ENCODE results near the gene TRIM29. TPM values are rescaled to one million over a fixed set of nuclear protein-coding genes. Genes with fewer than 3 reads are reported as not detected.

Gene TRIM29
- total RNA-seq, 1 experiment from 2014 or later = not detected

- Histone ChIP-seq H2AK5ac (ENCODE audit: insufficient read length, low read length) (no peak overlapping the region), H3K23ac (ENCODE audit: insufficient read length, low read depth, low read length) (no peak overlapping the region), H3K18ac (ENCODE audit: insufficient read length, low read depth, low read length) (no peak overlapping the region), H3T11ph (ENCODE audit: low read length) (no peak overlapping the region), H2BK5ac (ENCODE audit: insufficient read length, low read length) (no peak overlapping the region), H2BK15ac (ENCODE audit: low read depth, low read length) (no peak overlapping the region), H3K23me2 (ENCODE audit: insufficient read length, low read depth, low read length, poor library complexity, severe bottlenecking) (no peaks in the 10 kb centered on the region), H2AFZ (ENCODE audit: low read length) (no peak overlapping the region), H4K5ac (ENCODE audit: insufficient read length, low read depth, low read length) (no peak overlapping the region), H4K91ac (ENCODE audit: insufficient read length, low read depth, low read length) (no peak overlapping the region), H3K27ac (ENCODE audit: insufficient read length, low read depth, low read length) (no peak overlapping the region), H4K8ac (replicated peaks; ENCODE audit: insufficient read length, low read depth, low read length) (no peak overlapping the region), H3K4me1 (ENCODE audit: insufficient read depth, low read length) (no peaks in the 10 kb centered on the region), H3K4me2 (ENCODE audit: insufficient read depth, insufficient read length, low read length) (no peak overlapping the region), H2BK120ac (ENCODE audit: low read depth, low read length, poor library complexity, severe bottlenecking) (no peak overlapping the region), H3K79me1 (ENCODE audit: insufficient read depth, low read depth, low read length, poor library complexity, severe bottlenecking) (no peaks in the 10 kb centered on the region), H3K9me3 (ENCODE audit: control insufficient read depth, low read depth, low read length) (no peaks in the 10 kb centered on the region), H3K4ac (ENCODE audit: low read depth, low read length) (no peak overlapping the region), H3K79me2 (ENCODE audit: insufficient read depth, low read length) (no peaks in the 10 kb centered on the region), H3K27me3 (ENCODE audit: insufficient read depth, low read length) (no peaks in the 10 kb centered on the region), H4K20me1 (ENCODE audit: control insufficient read depth, insufficient read depth, insufficient read length) (no peaks in the 10 kb centered on the region), H3K9ac (ENCODE audit: extremely low read depth, insufficient read length, low read length) (no peak overlapping the region), H3K56ac (ENCODE audit: insufficient read length, low read depth, low read length) (no peak overlapping the region), H2BK12ac (ENCODE audit: insufficient read length, low read depth, low read length) (no peak overlapping the region), H2BK20ac (ENCODE audit: low read depth, low read length, poor library complexity, severe bottlenecking) (no peak overlapping the region), H3K14ac (ENCODE audit: insufficient read depth, low read length) (no peak overlapping the region)
- Mint-ChIP-seq H3K27ac (no peak overlapping the region), H3K36me3 (ENCODE audit: insufficient read depth in 1 of 3, low read depth in 3 of 3) (peaks cover 0 to 2% (median 2%) of the 10 kb centered on the region in 3 experiments; a peak in 1 of 7 replicates), H3K4me1 (no peaks in the 10 kb centered on the region), H3K4me3 (no peak overlapping the region), H3K9me3 (peaks cover 6% of the 10 kb centered on the region in 2 experiments; a peak in 4 of 5 replicates), H3K27me3 (ENCODE audit: low read depth) (peaks cover 48% of the 10 kb centered on the region)
- WGBS (ENCODE audit: extremely low coverage, insufficient read length, low lambda C conversion rate) = no CpG with 5 or more reads among the region's 1 CpG
- no peak for DNase-seq
- TF ChIP-seq CTCF (conservative IDR thresholded peaks at IDR 0.05) = no peak
These were observed 22.5 kb upstream of the TRIM29 start for GRCh38 chr11:120160436-120160835.

All from H9 (cell line).